Activated T-cell treated with anti-CD3 and anti-CD28 coated beads, Interleukin-2, amount 50 U/mL, for 48 hours (primary cell): Measurements from ENCODE around the gene MFSD12.

Source experiments
- DNase-seq, 2 experiments: peaks; one replicate each; pipeline ENCODE4 v3.0.0-alpha.2; 2020

Gene MFSD12

GRCh38 chr19:3555653-3556422, 1.5 kb downstream of the MFSD12 start:
- no peak for DNase-seq

GRCh38 chr19:3554254-3555083, 2.9 kb downstream of the MFSD12 start:
- peak; percentile 47 to 48 for DNase-seq

- no peak for DNase-seq
Measured at GRCh38 chr19:3551792-3552095, 5.6 kb downstream of the MFSD12 start.

- no peak for DNase-seq
Measured at GRCh38 chr19:3550947-3551791, 6.2 kb downstream of the MFSD12 start.

DNA sequence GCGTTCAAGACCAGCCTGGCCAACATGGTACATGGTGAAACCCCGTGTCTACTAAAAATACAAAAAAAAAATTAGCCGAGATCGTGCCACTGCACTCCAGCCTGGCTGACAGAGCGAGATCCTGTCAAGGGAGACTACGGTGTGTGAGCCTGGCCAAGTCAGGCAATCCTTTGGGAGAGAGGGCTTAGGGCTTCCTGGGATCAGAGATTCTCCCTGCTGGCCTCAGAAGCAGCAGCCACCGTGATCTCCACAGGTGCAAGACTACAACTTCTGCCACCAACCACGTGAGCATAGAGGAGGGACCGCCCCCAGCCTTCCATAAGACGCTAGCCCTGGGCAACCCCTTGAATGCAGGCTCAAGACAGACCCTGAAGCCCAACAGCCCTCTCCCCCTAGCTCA, 7.6 kb downstream of the MFSD12 start:
- no peak for DNase-seq

DNA sequence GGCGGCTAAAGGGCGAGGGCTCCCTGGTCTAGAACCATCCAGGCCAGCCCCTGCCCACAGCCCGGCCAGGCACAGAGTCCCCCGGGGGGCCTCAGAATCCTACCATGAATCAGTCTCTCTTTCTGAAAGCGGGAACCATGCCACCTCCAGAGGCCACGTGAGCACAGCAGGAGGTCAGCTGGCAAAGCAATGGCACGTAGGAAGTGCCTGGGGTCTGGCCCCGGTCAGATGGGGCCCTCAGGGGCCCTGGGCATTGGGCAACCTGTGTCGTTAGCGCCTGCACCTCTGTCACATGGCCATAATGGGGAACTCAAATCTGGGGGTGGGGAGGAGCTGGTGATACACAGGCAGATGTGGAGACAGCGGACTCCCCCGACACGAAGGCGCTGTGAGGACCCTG, 8.8 kb downstream of the MFSD12 start:
- DNase-seq = no peak

- no peak for DNase-seq
Measured at GRCh38 chr19:3547767-3548282, 9.6 kb downstream of the MFSD12 start.

DNA sequence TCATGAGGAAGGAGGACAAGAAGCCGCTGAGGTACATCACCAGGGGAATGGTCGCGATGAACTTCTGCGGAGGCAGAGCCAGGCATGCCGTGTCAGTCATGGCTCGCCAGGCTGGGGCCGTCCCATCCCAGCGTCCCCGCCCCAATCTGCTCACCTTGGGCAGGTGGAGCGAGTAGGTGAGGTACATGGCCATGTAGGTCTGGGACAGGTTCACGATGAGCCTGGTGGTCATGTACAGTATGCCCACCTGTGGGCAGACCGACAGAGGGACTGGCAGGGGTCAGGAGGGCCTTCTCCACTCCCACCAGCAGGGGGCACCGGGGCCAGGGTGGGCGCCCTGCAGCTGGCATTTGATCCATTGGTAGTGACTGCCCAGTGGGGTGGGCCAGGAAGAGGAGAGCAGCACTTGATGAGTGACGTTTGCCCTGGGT, 10.1 kb downstream of the MFSD12 start:
- DNase-seq = peak; percentile 64 to 68

GRCh38 chr19:3546119-3546518, 11.3 kb downstream of the MFSD12 start:
- DNase-seq = no peak

DNA sequence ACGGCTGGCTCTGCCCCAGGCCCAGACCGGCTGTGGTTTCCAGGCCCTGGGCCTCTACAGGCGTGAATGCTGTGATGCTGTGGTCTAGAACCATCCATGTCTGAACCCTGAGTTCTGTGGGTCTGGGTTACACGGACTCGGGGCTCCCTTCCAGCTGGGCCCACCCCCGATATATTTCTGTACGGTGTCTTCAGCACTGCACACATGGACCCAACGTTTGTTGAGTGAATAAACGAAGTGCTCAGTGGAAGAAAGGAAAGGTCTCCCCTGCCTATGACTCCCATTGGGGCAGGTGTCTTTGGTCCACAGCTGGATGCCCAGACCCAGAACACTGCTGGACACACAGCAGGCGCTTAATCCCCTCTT, 11.7 kb downstream of the MFSD12 start:
- no peak for DNase-seq

DNA sequence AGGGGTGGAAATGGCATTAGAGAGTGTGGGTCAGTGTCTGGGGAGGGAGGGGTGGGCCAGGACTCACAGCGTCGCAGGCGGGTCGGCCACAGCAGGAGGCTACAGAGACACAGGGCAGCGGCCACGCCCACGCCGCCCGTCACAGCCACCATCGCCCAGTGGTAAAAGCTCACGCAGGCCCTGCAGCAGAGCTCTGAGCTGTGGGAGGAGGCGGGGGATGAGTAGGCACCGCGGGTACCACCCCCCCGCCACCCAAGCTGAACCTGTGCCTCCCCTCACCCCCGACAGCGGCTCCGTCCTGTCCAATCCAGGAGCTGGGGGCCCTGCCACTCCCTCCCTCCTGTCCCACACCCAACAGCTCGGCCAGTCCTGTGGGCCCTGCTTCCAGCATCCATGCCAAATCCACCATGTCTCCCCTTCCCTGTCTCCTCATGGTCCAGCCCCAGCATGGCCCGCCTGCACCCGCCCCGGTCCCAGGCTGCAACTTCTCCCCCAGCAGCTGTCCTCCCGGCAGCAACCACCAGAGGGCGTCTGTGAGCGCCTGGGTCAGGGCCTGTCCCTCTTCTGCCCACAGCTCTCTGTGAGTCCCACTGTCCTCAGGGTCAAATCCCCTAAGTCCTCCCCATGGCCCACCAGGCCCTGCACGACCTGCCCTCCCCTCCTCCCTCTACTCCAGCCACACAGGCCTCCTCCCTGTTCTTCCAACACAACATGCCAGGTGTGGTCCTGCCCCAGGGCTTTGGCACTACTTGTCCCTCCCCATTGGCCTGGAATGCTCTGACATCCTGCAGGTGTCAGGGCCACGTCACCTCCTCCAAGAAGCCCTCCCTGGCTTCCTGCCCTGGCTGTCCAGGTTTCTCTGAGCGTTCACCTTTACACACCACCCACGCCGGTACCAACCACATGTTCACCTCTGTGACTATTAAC, 12.4 kb downstream of the MFSD12 start:
- peak; percentile 92 to 94 for DNase-seq

DNA sequence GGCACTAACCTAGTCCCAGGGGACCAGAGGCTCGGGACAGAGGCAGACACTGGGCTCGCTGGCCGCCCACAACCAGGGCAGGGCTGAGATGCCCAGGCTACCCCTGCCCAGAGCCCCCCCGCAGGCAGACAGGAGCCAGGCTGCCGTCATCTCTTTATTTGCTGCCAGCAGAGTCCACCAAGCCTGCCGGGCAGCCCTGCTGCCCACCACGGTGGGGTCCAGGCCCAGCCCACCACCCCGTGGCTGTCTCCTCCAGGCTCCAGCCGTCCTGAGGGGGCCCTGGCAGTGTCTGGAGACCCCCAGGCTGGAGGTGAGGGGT, 13.4 kb downstream of the MFSD12 start:
- no peak for DNase-seq

GRCh38 chr19:3543150-3544057, 14.0 kb downstream of the MFSD12 start:
- DNase-seq = no peak

DNA sequence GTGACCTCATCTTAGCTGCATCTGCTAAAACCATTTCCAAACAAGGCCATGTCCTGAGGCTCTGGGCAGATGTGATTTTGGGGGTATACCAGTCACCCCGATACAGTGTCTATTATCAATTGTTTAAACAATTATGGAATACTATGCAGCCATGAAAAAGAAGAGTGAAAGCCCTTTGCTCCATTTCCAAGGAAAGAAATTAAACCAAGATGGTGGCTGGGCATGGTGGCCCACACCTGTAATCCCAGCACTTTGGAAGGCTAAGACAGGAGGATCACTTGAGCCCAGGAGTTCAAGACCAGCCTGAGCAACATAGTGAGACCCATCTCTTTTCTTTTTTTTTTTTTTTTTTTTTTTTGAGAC, 17.6 kb downstream of the MFSD12 start:
- no peak for DNase-seq

- no peak for DNase-seq
Measured at GRCh38 chr19:3538965-3539755, 18.2 kb downstream of the MFSD12 start, which contains the start of gene TEKTIP1. Gene TEKTIP1, plus strand, starts transcription at chr19:3539174. Its CDS starts 4 bp downstream, at chr19:3539178.

GRCh38 chr19:3538258-3538929, 19.0 kb downstream of the MFSD12 start:
- DNase-seq = no peak

- DNase-seq = no peak
Measured at GRCh38 chr19:3537438-3538240, 19.7 kb downstream of the MFSD12 start.

DNA sequence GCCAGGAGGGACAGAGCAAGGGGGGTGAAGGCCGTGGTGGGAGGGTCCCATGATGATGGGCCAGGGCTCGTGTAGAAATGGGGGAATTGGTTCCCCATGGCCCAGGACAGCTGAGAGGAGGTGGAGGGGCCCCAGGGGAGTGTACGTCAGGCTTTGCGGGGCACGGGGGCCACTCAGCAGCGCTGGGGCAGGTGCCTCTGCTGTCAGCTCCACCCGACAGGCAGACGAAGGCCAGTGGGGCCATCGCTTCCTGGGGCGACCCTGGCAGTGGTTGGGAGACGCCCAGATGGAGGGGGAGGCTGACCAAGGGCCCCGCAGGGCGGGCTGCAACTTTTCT, 20.3 kb downstream of the MFSD12 start:
- DNase-seq = no peak
